PC-9 (cell line): Measurements from ENCODE around the gene SYK.

Source experiments
- EZH2 ChIP-seq: fragments of 200-600 bp; sonication (generic); IDR thresholded peaks from 2 replicates; pipeline ENCODE4 v1.8.0; 2017; ENCODE audit warnings: antibody characterized with exemption, low read depth
- TF ChIP-seq, protein P1 (sequence below): fragments of 200-600 bp; sonication (generic); conservative IDR thresholded peaks from 2 replicates; pipeline ENCODE4 v1.6.1; 2017; ENCODE audit warnings: mixed run types, antibody characterized with exemption, mild to moderate bottlenecking, moderate library complexity

DNA sequence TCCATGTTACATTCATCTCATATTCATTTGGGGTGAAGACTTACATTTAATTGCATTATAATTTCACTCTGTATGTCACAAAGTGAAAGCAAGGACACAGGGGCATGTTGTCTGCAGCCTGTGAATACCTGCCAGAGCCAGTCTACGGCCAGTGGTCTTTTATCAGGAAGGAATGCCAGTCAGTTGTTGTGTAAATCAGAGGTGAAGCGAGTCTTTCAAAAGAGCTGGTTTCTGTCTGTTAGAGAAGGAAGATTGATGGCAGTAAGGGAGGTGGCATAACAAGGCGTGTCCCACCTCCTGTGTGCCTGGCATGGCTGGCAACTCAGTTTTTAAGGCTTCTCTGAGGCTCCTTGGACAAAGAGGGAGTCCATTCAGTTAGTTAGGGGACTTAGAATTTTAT lies 18.1 kb upstream of the SYK start:
- TF ChIP-seq, protein P1, sequence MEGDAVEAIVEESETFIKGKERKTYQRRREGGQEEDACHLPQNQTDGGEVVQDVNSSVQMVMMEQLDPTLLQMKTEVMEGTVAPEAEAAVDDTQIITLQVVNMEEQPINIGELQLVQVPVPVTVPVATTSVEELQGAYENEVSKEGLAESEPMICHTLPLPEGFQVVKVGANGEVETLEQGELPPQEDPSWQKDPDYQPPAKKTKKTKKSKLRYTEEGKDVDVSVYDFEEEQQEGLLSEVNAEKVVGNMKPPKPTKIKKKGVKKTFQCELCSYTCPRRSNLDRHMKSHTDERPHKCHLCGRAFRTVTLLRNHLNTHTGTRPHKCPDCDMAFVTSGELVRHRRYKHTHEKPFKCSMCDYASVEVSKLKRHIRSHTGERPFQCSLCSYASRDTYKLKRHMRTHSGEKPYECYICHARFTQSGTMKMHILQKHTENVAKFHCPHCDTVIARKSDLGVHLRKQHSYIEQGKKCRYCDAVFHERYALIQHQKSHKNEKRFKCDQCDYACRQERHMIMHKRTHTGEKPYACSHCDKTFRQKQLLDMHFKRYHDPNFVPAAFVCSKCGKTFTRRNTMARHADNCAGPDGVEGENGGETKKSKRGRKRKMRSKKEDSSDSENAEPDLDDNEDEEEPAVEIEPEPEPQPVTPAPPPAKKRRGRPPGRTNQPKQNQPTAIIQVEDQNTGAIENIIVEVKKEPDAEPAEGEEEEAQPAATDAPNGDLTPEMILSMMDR, result no peak
- TF ChIP-seq EZH2, result no peak
